HG02763 (cell line): Measurements from ENCODE around the gene METTL27.
A peak's percentile ranks its signal among the peaks of the same experiment; 100 is the strongest.
"Not testable (repeated sequence)": the region's sequence is repeated elsewhere in the genome, so short reads cannot be mapped to it uniquely, and the experiment has no call there.

Experiments
- ATAC-seq: cut with Tn5 transposase; IDR thresholded peaks from one replicate; pipeline ENCODE4 v1.9.1; 2021; ENCODE audit warnings: mild to moderate bottlenecking, moderate library complexity; ENCODE audit not compliant: unreplicated experiment

Gene METTL27

DNA sequence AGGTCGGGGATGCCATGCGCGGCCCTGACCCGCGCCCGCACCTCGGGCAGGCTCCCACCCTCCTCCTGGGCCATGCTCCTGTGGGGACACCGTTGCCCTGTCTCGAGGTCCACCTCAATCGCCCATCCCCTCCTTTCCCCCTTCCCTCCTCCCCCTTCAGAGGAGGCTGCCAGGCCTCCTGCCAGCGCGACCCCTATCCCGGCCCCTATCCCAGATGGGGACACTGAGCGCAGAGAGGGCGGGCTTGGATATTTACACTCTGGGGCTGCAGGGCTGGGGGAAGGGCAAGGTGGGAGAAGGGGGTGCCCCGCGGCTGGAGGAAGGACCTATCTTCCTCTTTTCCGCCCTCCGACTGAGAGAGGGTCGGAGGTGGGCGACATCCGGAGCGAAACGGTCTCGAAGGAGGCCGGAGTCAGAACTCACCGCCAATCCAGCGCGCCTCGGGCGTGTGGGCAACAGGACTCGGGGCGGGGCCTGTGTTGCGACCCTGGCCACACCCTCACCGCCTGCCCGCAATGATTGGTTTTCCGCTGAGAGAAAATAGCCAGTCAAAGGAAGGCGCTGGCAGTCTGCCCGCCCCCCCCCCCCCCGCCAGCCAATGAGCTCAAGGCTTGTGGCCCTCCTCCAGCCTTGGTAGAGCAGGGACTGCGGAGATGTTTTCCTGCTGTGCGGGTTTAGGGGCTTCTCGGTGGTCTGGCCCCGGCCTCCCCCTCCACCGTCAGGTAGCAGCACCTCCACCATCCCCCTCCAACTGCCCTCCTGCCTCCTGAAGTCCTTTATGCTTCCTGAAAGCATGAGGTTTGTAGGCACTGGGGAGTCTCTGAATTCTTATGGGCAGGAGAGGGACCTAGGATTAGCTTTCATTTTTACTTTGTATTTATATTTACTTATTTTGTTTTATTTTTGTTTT, at the start of gene METTL27:
METTL27 (minus strand) TSS at position 450 of the 910 bp plus-strand sequence; CDS start at position 74, 376 bp downstream.
- peak; percentile 92 for ATAC-seq

DNA sequence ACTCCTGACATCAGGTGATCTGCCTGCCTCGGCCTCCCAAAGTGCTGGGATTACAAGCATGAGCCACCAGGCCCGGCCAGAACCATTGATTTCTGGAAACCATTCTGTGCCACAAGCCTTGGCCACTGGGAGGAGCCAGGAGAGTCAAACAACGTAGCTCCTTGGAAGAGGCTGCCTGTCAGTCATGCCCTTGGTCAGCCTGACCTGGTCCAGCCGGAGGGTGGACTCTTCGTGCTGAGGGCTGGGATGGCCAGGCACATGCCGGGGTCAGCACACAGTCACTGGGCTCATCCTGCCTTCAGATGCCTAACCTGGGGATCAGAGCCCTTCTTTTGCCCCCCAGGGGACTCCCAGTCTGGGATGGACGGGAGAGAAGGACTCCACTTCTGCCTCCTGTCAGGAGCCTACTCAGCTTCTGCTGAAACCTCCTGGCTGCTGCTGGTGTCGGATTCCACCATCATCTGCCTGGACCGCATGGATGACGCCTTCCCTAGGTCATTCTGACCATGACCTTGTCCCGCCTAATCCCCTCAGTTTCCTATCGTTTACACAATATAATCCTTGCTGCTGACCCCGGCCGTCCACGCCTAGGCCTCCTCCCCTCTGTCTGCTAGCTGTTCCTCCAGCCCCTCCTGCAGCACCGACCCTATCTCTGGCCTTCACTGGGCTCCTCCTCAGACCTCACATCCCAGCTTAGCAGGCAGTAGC, 49.0 kb upstream of the METTL27 start:
- ATAC-seq: no peak

- ATAC-seq: no peak
Observed at GRCh38 chr7:73890555-73891147, 48.3 kb upstream of the METTL27 start.

DNA sequence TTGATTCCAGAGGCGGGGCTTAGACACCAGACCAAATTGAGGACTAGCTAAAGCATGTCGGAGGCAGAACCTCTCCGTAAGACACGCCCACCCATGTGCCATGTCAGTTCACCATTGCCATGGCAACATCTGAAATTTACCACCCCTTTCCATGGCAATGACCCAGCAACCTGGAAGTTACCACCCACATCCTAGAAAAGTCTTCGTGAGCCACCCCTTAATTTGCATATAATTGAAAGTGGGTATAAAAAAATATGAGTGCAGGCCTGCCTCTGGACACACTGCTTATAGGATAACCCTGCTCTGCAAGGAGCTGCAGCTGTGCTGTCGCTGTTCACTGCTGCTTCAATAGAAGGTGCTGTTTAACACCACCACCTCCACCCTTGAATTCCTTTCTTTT, 46.6 kb upstream of the METTL27 start:
- ATAC-seq: no peak

GRCh38 chr7:73887762-73888161, 45.4 kb upstream of the METTL27 start:
- no peak for ATAC-seq

DNA sequence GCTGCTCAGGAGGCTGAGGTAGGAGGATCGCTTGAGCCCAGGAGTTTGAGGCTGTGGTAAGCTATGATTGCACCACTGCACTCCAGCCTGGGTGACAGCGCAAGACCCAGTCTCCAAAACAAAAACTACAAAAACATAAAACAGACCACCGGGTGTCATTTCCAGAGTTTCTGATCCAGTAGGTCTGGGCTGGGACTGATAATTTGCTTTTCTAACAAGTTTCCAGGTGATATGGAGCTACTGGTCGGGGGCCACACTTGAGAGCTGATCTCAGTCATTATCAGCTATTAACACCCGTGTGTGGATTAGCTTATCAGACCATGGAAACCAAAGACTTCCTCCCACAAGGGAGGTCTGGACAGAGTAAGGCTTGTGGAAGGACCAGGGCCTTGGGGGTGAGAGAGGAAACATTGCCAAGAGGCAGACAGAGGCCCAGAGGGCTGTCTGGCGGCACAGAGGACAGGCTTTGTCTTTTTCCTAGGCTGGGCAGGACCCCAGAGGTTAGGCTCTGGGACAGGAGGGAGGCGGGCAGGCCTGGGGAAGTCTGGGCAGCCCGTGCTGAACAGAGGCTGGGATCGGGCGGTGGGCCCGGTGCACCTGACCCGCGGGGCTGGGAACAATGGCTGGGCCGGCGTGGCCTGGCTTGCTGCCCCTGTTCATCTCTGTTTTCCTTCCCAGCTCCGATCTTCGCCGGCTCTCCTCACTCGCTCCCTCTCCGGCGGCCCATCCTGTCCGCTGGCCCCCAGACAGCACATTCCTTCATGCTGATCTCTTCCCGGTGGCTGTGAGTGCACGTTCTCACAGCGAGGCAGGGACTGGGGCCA, 43.9 kb upstream of the METTL27 start:
- ATAC-seq: no peak

DNA sequence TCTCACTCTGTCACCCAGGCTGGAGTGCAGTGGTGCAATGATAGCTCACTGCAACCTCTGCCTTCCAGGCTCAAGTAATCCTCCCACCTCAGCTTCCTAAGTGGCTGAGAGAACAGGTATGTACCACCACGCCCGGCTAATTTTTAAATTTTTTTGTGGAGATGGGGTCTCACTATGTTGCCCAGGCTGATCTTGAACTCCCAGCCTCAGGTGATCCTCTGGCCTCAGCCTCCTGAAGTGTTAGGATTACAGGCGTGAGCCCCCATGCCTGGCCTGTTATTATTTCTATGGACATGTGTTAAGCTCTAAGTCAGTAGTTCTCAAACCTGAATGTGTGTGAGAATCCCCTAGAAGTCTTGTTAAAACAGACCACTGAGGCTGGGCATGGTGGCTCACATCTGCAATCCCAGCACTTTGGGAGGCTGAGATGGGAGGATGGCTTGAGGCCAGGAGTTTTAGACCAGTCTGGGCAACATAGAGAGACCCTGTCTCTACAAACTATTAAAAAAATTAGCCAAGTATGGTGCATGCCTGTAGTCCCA, 43.2 kb upstream of the METTL27 start:
- ATAC-seq: no peak

- not testable (repeated sequence) for ATAC-seq
Observed at GRCh38 chr7:73884867-73885422, 42.6 kb upstream of the METTL27 start.

DNA sequence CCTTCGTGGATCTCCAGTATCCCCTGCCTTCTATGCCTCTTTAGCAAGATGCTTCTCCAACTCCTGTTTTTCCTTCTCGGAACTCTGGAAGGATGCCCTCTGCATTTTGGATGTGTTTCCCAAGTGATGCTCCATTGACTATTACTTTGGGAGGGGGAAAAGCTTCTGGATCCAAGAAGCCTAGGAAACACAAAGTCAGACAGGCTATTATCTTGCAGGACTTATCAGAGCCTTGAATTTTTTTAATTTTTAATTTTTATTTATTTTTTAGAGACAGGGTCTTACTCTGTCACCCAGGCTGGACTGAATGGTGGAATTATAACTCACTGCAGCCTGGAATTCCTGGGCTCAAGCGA, 39.7 kb upstream of the METTL27 start:
- no peak for ATAC-seq

DNA sequence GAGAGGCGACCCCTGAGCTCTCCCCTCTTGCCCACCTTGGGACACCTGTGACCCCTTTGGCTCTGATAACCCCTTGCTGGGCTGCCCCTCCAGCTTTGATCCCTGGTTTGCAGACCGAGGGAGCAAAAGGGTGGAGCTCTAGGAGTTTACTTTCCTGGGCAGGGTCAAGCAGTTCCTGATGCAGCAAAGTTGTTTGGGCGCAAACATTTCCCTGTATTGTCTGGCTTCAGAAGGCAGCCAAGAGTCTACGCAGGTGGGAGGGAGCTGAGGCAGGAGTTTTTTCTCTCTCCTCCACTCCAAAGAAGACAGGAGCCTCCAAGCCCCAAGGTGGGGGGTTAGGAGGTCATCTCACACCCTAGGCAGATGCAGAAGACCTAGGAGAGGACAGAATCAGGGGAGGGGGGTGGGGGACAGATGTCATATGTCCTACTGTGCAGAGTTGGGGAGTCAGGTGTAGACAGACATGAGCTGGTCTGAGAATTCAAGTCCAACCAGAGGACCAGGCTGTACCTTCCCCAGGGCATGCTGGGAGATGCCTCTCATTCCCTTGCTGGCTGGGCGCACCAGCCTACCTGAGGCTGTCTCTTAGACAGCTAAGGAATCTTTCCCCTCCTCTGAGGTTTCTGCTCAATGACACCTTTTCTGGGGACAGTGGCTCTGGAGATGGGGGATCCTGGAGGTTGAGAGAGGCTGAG, 39.2 kb upstream of the METTL27 start:
- ATAC-seq: no peak

GRCh38 chr7:73880755-73881328, 38.5 kb upstream of the METTL27 start:
- ATAC-seq: no peak

GRCh38 chr7:73879977-73880681, 37.8 kb upstream of the METTL27 start:
- no peak for ATAC-seq

GRCh38 chr7:73876973-73877372, 34.7 kb upstream of the METTL27 start:
- no peak for ATAC-seq

DNA sequence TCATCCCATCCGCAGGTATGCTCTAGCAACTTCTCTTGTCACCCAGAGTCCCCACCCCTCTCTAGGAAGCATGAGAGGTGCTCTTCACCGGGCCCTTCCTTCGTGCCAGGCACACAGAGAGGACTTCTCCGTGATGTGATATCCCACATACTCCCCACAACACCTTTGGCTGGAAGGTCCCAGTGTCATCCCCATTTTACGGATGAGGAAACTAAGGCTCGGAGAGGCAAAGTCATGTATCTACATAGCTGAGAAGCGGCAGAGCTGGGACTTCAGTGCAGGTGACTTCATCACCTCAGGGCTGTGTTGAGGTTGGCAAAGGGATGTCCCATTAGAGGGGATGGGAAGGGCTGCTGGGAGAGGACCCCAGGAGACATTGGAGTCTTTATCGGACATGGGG, 34.0 kb upstream of the METTL27 start:
- ATAC-seq: no peak

- no peak for ATAC-seq
Observed at GRCh38 chr7:73872056-73872908, 30.0 kb upstream of the METTL27 start.

DNA sequence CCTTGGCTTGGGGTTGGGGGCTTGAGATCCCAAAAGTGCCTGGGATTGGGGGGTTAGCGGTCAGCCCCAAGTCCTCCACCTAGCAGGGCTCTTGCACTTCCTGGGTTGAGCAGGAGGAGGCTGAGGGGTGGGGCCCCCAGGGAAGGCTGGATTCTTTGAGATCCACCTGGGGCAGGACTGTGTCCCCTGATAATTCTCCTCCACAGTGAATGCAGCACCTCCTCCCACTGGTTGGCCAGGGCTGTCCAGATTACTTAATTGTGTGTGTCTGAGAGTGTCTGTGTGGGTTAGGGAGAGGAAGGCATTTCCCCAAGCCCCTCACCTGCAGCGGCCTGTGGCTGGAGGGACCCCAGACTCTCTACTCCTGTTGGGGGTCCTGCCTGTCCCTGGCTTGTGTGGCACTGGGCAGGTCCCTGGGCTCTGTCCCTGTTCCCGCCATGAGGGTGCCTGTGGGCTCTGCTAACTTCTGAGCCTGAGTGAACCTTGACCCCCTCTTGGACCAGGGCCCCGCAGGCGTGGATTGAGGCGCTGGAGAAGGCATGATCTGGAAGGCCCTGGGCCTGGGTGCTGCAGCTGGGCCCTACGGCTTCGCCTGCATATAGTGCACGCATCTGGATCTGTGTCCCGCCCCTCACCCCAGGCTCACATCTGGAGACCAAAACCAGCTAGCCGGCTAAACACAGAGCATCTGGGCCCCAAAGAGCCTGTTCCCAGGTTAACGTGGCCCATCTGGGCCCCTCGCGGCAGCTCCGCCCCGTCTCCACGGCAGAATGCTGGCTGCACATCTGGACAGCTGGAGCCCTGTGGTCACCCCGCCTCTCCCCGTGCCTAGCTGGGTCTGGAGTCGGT, 29.1 kb upstream of the METTL27 start:
- ATAC-seq: no peak

GRCh38 chr7:73870041-73870492, 27.8 kb upstream of the METTL27 start:
- no peak for ATAC-seq
